AG09319 (cell line): Measurements from ENCODE around the gene GCG.

ENCODE experiments used
- DNase-seq: peaks from one replicate; pipeline ENCODE4 v3.0.0-alpha.2; 2010; ENCODE audit warnings: low read depth; ENCODE audit errors: extremely low read depth
- CTCF ChIP-seq: IDR thresholded peaks from 2 replicates; pipeline ENCODE4 v1.5.1; 2011; ENCODE audit warnings: low read depth, mild to moderate bottlenecking, inconsistent platforms, low read length, moderate library complexity

Gene GCG

GRCh38 chr2:162185541-162186232, 33.6 kb upstream of the GCG start:
- no peak for DNase-seq
- TF ChIP-seq CTCF, result no peak

GRCh38 chr2:162184821-162185450, 32.9 kb upstream of the GCG start:
- no peak for TF ChIP-seq CTCF
- DNase-seq, result no peak

GRCh38 chr2:162184359-162184758, 32.3 kb upstream of the GCG start:
- no peak for DNase-seq
- TF ChIP-seq CTCF, result no peak

- no peak for DNase-seq
- TF ChIP-seq CTCF, result no peak
Observed at GRCh38 chr2:162182395-162182794, 30.3 kb upstream of the GCG start.

- no peak for DNase-seq
- no peak for TF ChIP-seq CTCF
Observed at GRCh38 chr2:162177301-162177700, 25.3 kb upstream of the GCG start.

- no peak for TF ChIP-seq CTCF
Observed at GRCh38 chr2:162175714-162176113, 23.7 kb upstream of the GCG start.

GRCh38 chr2:162174746-162175145, 22.7 kb upstream of the GCG start:
- no peak for TF ChIP-seq CTCF
- no peak for DNase-seq

More at GRCh38 chr2:162175714-162176113, 23.7 kb upstream of the GCG start:
- no peak for DNase-seq
